Measurements from ENCODE around the gene SHTN1. TPM values are rescaled to one million over a fixed set of nuclear protein-coding genes. Genes with fewer than 3 reads are reported as not detected.

The SHTN1 gene, protein sequence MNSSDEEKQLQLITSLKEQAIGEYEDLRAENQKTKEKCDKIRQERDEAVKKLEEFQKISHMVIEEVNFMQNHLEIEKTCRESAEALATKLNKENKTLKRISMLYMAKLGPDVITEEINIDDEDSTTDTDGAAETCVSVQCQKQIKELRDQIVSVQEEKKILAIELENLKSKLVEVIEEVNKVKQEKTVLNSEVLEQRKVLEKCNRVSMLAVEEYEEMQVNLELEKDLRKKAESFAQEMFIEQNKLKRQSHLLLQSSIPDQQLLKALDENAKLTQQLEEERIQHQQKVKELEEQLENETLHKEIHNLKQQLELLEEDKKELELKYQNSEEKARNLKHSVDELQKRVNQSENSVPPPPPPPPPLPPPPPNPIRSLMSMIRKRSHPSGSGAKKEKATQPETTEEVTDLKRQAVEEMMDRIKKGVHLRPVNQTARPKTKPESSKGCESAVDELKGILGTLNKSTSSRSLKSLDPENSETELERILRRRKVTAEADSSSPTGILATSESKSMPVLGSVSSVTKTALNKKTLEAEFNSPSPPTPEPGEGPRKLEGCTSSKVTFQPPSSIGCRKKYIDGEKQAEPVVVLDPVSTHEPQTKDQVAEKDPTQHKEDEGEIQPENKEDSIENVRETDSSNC
- polyA plus RNA-seq (2013, experiment 1 of 2; ENCODE audit: insufficient read length) = 7.3 TPM
- polyA plus RNA-seq (2013, experiment 2 of 2; ENCODE audit: insufficient read length) = 8.5 TPM

DNA sequence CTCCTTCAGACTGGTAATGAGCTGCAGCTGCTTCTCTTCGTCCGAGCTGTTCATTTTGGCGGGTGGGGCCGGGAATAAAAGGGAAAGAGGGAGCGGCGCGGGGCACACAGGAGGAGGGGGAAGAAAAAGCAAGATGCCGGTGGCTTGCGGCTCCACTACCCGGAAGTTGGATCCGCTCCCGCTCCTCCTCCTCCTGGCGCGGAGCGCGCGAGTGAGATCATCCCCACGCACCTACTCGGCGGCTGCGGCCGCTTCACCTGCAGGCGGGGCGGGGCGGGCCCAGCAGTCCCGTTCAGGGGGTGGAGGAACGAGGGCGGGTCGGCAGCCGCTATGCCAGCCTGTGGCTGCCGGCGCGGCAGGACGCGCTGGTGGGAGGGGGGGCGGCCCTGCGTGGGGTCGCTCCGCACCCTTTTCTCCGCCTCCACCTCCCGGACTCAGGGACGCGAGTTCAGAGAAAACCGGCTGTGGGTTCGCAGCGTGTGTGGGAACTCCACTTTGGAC is at the start of gene SHTN1:
Gene SHTN1, minus strand, starts transcription at position 162 of the 501 bp plus-strand sequence. Its CDS starts 108 bp downstream, at position 54.
- peak; percentile 45 for DNase-seq

DNA sequence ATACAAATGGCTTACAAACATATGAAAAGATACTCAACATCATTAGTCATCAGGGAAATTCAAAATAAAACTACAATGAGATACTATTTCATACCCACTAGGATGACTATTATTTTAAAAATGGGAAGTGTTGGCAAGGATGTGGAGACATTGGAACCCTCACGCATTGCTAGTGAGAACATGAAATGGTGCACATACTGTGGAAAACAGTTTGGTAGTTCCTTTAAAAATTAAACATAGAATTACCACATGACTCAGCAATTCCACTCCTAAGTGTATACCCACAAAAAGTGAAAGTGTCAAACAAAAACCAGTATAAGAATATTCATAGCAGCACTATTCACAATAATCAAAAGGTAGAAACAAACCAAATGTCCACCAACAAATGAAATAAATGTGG is 48.5 kb upstream of the SHTN1 start:
- no peak for DNase-seq

DNA sequence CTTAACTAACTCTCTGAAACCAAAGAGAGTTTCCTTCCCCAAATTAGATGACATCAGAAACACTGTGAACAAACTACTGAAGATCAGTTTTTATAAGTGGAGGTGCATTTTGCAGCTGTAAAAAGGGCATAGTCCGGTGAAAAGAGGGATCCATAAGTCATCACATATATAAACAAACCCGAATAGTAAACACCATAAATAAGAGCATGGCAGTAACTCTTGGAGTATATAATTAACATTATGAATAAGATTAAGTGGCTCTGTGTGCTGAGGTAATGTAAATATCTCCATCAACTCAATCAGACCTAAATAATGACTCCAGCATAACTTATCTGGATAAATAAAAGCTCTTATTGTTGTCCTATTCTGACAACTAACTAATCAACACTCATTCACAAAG is 43.0 kb upstream of the SHTN1 start:
- no peak for DNase-seq

DNA sequence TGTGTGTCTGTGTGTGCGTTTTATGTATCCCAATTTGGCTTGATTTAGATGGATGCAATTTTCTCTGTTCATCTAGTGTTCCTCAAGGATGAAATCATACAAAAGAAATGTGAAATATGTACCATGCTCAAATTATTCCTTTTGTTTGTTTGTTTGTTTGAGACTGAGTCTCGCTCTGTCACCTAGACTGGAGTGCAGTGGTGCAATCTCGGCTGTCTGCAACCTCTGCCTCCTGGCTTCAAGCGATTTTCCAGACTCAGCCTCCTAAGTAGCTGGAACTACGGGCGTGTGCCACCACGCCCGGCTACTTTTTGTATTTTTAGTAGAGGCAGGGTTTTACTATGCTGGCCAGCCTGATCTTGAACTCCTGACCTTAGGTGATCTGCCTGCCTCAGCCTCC is 11.3 kb upstream of the SHTN1 start:
- no peak for DNase-seq

DNA sequence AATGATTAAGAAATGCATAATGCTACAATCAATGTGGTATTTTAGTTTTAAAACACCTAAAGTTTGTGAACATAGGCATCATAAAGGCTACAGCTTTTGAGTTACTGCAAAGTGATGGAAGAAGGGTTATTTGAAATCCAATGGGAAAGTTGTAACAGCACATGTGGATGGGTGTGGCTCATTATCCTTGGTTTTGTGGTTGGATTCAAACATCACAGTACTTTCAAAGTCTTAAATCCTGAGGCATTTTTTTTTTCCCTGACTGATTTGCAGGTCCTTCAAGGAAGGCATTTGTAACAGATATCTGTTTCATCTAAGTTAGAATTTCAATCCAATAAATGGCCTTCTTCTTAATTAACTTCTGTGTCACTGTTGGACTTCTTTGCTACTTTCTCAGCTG is 9.8 kb upstream of the SHTN1 start:
- no peak for DNase-seq

DNA sequence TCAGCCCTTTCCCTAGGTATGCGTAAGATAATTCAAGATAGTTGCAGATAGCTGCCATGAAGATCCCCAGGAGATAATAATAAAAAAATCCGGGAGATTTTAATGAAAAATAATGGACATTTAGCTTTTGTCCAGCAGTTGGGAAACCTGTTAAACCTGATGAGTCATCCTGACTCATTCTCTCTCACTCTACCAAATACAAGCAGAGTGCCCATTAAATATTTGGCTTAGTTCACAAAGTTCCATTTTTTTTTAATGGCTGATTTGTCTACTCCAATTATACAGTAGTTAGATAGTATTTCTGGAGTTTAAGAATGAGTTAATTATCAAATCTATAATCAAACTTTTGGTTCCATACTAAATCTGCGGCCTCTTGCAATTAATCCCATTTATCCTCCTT is 2.1 kb upstream of the SHTN1 start:
- DNase-seq = peak; percentile 54

DNA sequence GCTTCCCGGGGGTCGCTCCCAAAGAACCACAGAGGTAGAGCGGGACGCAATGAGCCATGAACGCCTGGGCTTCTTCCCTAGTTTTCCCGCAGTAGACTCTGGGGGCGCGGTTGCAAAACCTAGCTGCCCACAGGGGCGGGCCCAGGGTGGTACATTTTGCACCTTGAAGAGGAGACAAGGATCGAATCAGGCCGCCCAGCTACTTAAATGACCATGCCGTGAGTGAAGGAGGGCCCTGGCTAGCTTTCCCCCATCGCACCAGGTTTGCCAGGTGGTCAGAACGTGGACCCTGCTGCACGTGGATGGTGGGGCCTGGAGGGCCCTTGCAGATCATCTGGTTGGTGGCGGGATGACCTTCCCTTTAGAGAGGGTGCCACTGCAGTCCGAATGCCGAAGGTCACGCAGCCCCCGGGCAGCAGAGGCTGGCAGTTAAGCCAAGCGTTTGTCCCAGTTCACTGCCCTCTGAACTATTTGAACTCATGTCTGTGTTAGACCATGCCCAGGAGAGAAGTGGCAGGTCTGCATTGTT is 604 bp upstream of the SHTN1 start:
- DNase-seq = peak; percentile 8

DNA sequence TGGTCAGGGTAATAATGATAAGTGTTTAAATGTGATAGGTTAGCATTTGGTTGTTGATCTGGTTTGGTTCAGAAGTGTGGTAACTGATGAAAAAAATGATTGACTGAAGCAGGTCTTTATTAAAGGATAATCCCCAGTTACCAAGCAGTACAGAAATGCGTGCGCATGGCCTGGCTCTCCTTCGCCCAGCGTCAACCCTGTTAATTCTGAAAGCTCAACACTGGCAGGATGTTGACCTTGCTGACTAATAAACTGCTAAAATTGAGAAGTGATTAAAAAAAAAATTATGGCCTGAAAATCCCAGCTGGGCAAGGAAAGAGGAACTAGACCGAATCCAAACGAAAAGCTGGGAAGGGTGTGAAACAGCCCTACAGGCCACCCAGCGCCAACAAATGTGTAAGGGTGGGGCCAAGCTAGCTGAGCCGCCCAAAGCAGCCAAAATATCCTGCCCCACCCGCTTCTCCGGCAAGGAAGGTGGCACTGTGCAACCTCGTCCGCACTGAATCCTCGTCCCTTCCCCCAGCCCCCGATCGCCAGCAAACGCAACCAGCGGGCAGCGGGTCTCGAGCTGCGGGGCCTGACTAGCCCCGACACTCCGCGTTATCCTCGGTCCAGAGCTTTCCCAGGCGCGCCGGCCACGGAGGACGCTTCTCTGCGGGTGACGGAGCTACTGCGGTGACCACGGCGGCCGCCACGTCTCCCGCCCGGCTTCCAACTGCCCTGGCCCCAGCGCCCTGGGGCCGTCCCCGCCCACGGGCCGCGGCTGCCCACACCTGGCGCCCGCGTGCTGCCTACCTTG is 561 bp downstream of the SHTN1 start:
- peak; percentile 36 for DNase-seq

DNA sequence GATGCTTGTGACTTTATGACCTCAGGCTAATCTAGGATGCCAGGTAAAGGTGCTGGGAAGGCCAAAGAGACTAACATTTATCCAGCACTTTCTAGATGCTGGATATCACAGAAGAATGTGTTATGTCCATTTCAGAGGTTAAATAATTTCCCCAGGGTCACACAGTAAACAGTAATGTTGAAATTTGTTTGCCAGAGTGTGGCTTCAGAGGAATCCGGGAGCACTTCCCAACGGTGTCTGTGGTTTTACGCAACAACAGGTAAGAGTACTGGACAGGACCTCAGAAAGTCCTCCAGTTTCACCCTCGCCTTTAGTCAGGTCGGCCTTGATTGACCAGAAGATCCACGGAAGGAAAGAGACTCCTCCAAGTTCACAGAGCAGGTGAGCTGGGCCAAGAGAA is 1.7 kb downstream of the SHTN1 start:
- no peak for DNase-seq

DNA sequence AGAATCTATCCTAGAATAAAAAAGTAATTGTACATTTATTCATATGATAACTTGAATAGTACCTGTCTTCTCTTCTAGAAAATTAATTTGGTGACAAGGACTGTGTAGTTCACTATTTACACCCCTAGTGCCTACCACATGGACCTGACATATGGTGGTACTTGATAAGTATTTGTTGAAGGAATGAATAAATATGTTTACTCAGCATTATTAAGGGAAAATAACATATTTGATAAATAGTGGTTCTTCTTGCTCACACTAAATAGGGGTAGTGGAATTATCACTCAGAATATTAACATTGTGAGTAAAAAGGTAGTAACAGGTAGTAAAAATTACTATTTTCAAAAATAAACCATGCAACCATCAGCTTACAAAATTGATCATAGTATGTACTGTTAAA is 2.8 kb downstream of the SHTN1 start:
- DNase-seq = no peak

DNA sequence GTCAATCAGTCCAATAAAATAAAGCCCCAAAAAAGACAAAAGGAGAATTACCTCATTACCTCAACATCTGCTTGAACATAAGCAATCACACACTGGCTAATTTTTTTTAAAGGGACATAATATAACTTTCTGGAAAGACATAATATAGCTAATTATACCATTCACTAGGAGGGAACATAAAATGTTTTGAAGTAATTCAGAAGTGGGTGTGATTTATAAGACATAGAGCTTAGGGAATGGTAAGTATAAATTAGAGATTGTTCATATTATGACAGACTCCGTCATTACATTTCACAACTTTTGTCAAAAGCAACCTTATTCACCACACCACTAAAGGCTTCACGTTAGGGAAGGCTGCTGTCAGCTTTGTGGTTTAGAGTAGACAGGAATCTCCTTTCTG is 3.8 kb downstream of the SHTN1 start:
- DNase-seq = no peak

DNA sequence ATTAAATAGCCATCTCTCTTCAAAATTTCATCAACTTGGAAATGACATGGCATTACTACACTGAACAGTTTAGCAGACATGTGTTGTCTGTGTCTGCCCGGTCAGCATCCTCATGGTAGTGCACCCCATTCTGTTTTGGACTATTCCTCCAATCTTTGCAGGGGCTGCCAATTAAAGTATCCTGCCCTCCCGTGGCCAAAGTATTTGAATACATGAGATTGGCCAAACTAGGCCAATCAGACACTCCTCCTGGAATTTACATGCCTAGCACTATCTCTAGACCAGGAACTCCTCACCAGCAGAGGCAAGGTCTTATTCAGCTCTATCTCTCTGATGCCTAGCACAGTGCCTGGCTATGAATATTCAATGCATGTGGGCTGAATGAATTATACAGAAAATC is 4.4 kb downstream of the SHTN1 start:
- no peak for DNase-seq

DNA sequence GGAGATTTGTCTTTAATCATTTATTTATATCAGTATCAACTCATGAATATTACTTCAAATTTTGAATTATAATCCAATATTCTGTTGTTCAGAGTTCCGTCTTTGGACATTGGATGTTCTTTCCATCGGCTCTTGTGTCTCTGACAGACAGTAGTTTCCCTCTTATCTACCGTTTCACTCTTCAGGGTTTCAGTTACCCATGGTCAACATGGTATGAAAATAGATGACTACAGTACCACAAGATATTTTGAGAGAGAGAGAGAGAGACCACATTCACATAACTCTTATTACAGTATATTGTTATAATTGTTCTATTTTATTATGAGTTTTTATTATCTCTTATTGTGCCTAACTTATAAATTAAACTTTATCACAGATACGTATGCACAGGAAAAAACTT is 6.8 kb downstream of the SHTN1 start:
- no peak for DNase-seq

DNA sequence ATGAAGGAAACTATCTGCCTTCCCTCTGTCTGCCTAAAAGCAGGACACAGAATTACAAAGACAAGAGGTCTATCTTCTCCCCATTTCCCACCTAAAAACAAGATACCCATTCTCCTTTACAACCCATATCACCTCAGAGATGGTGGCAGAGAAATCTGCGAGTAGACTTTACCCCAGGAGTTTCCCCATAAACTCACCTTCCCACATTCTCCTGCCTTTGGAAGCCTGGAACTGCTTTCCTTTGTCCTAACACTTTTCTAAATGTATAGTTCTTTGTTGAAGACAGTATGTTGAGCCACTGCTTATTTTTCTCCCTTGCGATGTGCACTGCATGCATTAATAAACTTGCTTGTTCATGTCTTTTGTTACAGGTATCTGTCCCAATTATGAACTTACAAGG is 8.0 kb downstream of the SHTN1 start:
- no peak for DNase-seq

DNA sequence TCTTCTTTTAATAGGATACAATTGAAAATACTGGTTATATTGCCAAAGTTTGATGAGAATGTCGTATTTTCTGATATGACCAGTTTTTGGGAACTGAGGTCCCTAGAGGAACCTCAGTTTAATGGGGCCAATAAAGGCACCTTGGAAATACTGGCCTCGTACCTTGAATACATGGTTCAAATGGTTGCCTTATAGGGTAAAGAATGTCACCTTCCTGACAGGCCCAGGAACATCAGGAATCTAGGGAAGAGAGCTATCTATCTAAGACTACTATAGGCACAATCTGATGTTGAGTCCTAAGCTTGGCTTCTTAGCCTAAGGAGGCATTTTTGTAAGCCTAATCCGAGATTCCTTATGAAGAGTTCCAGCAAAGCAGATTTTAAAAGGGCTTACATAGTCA is 9.3 kb downstream of the SHTN1 start:
- no peak for DNase-seq

DNA sequence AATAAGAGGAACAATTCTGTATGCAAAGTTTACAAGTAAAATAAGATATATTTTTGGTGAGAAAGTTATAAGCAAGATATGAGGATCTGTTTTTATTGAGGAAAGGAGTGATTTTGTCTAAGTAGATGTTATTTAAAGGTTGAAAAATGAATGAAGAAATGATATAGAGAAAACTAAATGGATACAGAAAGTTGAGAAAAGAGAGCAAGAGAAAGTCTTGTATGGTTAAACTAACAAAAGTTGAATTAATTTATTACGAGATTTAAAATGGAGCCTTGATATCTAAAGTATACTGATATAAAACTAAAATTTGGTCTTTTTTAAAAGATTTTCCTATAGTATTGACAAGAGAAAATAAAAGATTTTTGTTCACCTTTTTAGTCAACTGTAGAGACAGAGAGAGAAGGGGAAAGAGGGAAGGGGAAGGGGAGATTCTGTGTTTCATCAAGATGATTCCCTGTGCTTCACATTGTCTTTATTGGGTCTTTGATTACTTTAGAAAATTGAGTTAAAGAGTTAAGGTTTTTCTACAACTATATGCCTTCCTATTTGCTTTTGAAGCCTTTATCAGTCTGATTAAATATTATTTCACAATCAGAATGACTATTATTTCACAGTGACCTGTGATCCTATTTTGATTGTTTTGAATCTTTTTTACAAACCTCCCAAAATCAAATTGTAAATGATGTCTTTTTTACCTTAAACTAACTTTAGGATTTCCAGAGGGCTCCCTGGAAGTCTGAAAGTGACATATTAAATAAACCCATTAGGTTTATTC is 10.7 kb downstream of the SHTN1 start:
- DNase-seq = no peak

DNA sequence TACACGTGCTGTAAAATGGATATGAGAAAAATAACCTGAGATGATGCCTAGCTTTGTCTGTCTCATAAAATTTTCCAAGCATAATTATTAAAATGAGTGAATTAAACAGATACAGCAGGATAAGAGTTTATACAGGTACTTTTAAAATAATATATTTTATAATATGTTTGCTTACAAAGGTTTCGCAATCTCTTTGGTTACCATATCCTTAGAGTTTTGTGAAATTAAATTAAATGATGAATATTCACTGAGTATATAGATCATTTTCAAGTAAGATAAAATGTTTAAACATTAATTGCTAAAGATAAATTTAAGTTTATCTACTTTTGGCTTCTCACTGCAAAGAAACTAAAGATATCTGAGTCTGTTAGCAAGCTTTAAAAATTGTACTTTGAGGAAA is 11.4 kb downstream of the SHTN1 start:
- no peak for DNase-seq

DNA sequence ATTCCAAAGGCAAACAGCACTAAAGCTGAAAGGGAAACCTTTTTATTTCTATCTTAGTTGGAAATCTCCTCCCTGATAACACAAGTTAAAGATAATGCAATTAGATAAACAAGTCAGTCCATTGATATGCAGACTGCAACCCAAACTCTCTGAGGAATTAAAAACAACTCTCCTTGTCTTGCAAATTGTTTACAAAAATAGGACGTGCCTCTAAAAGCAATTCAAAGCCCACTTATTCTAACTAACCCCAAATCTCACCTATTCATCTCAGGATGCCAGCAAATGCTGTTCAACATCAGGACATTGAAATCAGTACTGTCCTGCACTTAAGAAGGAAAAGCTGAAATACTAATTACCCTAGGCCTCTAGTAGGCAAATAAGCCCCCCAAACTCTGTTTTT is 12.8 kb downstream of the SHTN1 start:
- no peak for DNase-seq

DNA sequence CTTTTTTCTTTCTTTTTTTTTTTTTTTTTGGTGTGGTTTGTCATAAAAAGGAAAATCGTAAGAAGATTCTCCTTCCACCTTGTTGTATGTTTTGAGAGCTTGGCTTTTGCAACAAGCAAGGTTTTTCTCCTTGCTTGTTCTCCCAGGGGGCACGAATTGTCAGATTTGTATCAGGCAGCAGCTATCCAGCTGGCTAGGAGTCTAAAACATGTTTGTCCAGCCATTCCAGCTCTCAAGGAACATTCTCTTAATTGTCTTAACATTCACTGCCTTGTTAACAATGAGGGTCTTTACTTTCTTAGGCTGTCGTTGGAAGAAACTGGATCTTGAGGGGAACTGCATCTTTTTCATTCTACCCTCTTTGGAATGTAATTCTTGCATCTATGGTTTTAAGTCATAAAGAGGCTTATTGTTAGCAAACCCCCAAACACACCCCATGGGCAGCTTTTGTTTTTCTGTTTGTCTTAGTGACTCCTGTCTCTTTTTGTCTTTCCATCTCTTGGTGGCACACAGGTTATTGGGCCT is 14.6 kb downstream of the SHTN1 start:
- DNase-seq = no peak

DNA sequence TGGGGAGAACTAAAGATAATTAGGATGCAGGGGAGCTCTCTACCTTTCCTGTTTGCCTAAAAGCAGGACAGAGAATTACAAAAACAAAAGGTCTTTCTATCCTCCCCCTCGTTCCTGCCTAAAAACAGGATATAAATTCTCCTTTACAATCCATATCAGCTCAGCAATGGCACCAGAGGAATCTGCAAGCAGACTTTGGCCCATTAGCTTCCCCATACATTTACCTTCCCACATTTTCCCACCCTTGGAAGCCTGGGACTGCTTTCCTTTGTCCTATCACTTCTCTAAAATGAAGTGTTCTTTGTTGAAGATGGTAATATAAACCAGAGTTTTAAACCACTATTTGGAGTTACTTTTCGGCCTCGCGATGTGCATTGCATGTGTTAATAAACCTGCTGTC is 15.5 kb downstream of the SHTN1 start:
- DNase-seq = no peak

DNA sequence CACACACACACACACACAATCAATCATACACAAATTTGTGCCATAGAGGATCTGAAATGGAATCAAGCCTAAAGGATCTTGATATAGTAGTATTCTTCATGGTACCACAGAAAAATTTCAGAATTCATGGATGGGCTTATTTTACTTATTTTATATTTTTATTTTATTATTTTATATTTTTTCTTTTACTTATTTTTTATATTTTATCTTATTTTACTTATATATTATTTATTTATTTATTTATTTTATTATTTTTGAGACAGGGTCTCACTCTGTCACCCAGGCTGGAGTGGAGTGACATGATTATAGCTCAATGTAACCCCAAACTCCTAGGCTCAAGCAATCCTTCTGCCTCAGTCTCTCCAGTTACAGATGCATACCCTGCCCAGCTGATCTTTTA is 16.7 kb downstream of the SHTN1 start:
- DNase-seq = no peak

DNA sequence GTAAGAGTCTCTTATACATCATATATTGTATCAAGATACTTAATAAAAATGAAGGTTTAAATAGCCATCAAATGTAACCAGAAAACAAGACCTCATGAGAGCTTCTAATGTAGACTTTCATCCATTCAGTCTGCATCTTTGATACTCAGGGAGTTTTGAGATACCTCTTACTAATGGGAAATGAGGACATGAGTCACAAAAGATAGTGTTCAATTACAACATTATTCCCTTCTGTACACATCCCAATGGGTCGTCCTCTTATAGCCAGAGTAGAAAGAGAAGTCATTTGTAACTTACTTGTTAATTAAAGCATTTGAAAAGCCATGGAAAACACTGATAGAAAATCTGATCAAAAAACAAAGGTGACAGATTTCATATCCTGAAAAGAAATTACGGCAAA is 19.4 kb downstream of the SHTN1 start:
- DNase-seq = no peak

Measured in fibroblast of skin of scalp (primary cell).